ENCODE results near the gene SULT6B1.

The SULT6B1 gene

DNA sequence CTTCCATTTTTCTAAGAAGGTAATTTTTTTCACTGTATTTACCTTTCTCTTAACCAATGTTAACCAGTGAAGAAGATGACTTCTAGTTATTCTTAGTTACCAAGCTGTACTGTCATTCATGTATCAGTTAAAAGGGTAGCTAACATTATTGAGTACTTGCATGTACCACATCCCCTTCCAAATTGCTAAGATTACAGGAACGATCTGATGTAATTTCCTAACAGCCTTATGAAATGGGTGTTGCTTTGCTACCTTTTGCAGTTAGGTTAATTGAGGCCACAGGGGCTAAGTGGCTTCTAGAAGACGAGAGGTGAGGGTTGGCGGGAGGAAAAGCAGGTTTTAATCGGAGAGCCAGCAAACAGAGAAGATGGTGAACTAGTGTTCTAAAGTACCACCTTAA is 1.8 kb upstream of the SULT6B1 start:
- Histone ChIP-seq H3K9ac (ENCODE audit: low read length) (no peak overlapping the region), H3K9me2 (replicated peaks; ENCODE audit: insufficient read depth, low read length) (no peaks in the 10 kb centered on the region), H3K36me3 (ENCODE audit: low read length) (no peaks in the 10 kb centered on the region), H3K27me3 (ENCODE audit: low read length) (no peaks in the 10 kb centered on the region), H2AFZ (ENCODE audit: low read depth, low read length, severe bottlenecking) (no peak overlapping the region), H3K9me3 (ENCODE audit: insufficient read depth, low read length) (no peaks in the 10 kb centered on the region), H3F3A (ENCODE audit: insufficient read depth) (no peaks in the 10 kb centered on the region), H3K79me2 (ENCODE audit: insufficient read depth, low read length) (no peaks in the 10 kb centered on the region), H3K4me2 (ENCODE audit: low read depth, low read length, poor library complexity, severe bottlenecking) (no peak overlapping the region), H4K20me1 (ENCODE audit: low read depth, low read length) (no peaks in the 10 kb centered on the region), H3K4me3 (ENCODE audit: insufficient read depth, low read length, poor library complexity, severe bottlenecking) (no peak overlapping the region), H3K27ac (ENCODE audit: low read depth, low read length) (no peak overlapping the region)
- TF ChIP-seq, protein P1, sequence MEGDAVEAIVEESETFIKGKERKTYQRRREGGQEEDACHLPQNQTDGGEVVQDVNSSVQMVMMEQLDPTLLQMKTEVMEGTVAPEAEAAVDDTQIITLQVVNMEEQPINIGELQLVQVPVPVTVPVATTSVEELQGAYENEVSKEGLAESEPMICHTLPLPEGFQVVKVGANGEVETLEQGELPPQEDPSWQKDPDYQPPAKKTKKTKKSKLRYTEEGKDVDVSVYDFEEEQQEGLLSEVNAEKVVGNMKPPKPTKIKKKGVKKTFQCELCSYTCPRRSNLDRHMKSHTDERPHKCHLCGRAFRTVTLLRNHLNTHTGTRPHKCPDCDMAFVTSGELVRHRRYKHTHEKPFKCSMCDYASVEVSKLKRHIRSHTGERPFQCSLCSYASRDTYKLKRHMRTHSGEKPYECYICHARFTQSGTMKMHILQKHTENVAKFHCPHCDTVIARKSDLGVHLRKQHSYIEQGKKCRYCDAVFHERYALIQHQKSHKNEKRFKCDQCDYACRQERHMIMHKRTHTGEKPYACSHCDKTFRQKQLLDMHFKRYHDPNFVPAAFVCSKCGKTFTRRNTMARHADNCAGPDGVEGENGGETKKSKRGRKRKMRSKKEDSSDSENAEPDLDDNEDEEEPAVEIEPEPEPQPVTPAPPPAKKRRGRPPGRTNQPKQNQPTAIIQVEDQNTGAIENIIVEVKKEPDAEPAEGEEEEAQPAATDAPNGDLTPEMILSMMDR (IDR thresholded peaks at IDR 0.05; ENCODE audit: insufficient read depth, low read length, poor library complexity, severe bottlenecking), result no peak
- no peak for TF ChIP-seq EZH2phosphoT487 (conservative IDR thresholded peaks at IDR 0.05; ENCODE audit: low read length)

DNA sequence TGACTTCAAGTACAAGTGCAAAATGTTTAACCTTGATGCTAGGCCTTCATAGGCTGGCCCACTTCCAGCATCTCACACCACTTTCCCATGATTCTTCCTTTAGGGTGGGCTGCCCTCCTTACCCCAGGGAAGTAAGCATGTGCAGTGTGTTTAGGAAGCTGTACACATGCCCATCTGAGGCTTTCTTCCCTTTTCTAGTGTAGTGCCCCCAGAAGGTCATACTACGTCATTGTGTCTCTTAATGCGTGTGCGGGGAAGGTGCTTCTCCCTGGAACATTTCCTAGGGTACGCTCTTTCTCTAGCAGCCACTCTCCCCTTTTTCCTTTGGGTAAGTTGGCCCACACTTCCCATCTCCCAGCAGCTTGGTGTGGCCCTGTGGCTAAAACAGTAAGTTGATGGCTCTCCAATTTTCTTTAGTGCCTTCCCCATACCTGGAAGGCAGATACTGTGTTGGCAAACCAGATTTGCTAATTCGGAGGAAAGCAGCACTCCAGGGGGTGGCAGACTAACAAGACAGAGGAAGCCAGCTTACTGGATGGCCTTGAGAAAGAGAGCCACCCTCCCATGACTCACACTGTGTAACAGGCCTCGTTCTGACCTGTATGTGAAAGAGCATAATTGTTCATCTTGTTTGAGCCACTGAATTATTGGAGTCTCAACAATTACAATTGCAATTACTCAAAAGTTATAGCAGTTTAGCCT is 1.1 kb upstream of the SULT6B1 start:
- Histone ChIP-seq H2AFZ (ENCODE audit: low read depth, low read length, severe bottlenecking) (no peak overlapping the region), H3K36me3 (ENCODE audit: low read length) (no peaks in the 10 kb centered on the region), H3F3A (ENCODE audit: insufficient read depth) (no peaks in the 10 kb centered on the region), H3K4me2 (ENCODE audit: low read depth, low read length, poor library complexity, severe bottlenecking) (no peak overlapping the region), H3K9me2 (replicated peaks; ENCODE audit: insufficient read depth, low read length) (no peaks in the 10 kb centered on the region), H4K20me1 (ENCODE audit: low read depth, low read length) (no peaks in the 10 kb centered on the region), H3K4me3 (ENCODE audit: insufficient read depth, low read length, poor library complexity, severe bottlenecking) (no peak overlapping the region), H3K79me2 (ENCODE audit: insufficient read depth, low read length) (no peaks in the 10 kb centered on the region), H3K9ac (ENCODE audit: low read length) (no peak overlapping the region), H3K27me3 (ENCODE audit: low read length) (no peaks in the 10 kb centered on the region), H3K9me3 (ENCODE audit: insufficient read depth, low read length) (no peaks in the 10 kb centered on the region), H3K27ac (ENCODE audit: low read depth, low read length) (no peak overlapping the region)
- TF ChIP-seq EZH2phosphoT487 (conservative IDR thresholded peaks at IDR 0.05; ENCODE audit: low read length), result no peak
- TF ChIP-seq, protein P1 (IDR thresholded peaks at IDR 0.05; ENCODE audit: insufficient read depth, low read length, poor library complexity, severe bottlenecking), result no peak

DNA sequence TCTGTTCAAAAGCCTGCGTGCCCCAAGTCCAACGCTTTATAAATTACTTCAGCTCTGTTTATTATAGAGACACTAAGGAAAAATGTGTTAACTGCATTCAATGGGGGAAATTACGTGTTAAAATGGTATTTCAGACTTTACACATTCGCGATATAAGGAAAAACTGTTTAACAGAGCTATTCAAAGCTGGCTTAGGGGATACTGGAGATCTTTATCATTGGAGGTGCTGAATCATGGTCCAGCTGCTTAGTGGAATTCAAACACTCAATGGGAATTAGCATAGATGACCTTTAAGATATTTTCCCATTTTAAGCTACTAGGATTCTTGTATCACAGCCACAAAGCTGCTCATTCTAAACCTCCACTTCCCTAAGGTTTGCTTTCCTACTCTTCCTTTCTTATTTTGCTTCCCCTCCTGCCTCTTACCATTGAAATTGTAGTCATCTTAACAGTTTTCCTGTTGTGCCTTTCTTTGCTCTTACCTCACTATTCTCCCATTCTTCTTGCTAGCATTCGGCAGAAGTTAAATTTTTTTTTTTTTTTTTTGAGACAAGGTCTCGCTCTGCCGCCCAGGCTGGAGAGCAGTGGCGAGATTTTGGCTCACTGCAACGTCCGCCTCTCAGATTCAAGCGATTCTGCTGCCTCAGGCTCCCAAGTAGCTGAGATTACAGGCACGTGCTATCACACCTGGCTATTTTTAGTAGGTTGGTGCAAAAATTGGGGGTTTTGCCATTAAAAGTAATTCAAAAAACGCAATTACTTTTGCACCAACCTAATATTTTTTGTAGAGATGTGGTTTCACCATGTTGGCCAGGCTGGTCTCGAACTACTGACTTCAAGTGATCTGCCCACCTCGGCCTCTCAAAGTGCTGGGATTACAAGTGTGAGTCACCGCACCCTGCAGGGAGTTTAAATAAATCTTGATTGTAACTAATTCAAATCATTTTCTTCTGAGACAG is 6.5 kb downstream of the SULT6B1 start:
- Histone ChIP-seq H4K20me1 (ENCODE audit: low read depth, low read length) (no peaks in the 10 kb centered on the region), H2AFZ (ENCODE audit: low read depth, low read length, severe bottlenecking) (no peak overlapping the region), H3K9me2 (replicated peaks; ENCODE audit: insufficient read depth, low read length) (no peaks in the 10 kb centered on the region), H3K79me2 (ENCODE audit: insufficient read depth, low read length) (no peaks in the 10 kb centered on the region), H3K4me2 (ENCODE audit: low read depth, low read length, poor library complexity, severe bottlenecking) (no peak overlapping the region), H3K27me3 (ENCODE audit: low read length) (no peaks in the 10 kb centered on the region), H3K9me3 (ENCODE audit: insufficient read depth, low read length) (no peaks in the 10 kb centered on the region), H3K4me3 (ENCODE audit: insufficient read depth, low read length, poor library complexity, severe bottlenecking) (no peak overlapping the region), H3K36me3 (ENCODE audit: low read length) (no peaks in the 10 kb centered on the region), H3F3A (ENCODE audit: insufficient read depth) (no peaks in the 10 kb centered on the region), H3K27ac (ENCODE audit: low read depth, low read length) (no peak overlapping the region), H3K9ac (ENCODE audit: low read length) (no peak overlapping the region)
- no peak for TF ChIP-seq EZH2phosphoT487 (conservative IDR thresholded peaks at IDR 0.05; ENCODE audit: low read length)
- TF ChIP-seq, protein P1 (IDR thresholded peaks at IDR 0.05; ENCODE audit: insufficient read depth, low read length, poor library complexity, severe bottlenecking), result no peak

Data from SU-DHL-6 (cell line).